ENCODE data around the gene ERVW-1.

The ERVW-1 gene

DNA sequence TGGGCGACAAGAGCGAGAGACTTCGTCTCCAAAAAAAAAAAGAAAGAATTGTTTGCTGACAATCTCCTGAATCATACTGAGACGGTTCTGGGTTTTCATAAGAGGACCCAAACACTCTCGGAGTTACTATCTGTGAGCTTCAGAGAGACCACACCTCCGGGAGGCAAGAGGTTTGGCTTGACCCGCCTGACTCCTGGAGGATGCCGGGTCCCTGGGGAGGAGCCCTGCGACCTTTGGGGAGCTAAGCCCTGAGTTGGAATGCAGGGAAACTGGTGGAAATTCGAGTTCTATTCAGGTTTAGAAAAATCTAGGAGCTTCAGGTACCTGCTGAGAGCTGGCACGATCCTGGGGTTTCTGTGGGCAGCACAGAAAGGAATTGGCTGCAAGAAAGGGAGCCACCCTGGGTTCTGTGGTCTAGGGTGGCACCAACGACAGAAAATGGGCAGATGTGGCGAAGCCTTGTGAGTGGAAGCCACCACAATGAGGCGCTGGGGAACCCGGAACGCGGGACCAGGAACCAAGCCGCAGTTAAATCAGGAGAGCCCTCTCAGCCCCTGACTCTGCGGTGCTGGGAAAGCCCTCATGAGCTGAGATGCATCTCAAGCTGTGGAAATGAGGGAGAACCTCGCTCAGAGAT is 52.3 kb downstream of the ERVW-1 start:
- POLR2A ChIA-PET: no interaction called here
- DNase-seq (ENCODE audit: extremely low spot score): no peak
- CTCF ChIA-PET: interaction anchor here (0.7 to 10.9 kb wide), 12 partner anchors 8 to 204 kb away, joined by 3 to 126 read pairs (median 5); partner anchors contain the start of gene GATAD1
- TF ChIP-seq, protein P1, sequence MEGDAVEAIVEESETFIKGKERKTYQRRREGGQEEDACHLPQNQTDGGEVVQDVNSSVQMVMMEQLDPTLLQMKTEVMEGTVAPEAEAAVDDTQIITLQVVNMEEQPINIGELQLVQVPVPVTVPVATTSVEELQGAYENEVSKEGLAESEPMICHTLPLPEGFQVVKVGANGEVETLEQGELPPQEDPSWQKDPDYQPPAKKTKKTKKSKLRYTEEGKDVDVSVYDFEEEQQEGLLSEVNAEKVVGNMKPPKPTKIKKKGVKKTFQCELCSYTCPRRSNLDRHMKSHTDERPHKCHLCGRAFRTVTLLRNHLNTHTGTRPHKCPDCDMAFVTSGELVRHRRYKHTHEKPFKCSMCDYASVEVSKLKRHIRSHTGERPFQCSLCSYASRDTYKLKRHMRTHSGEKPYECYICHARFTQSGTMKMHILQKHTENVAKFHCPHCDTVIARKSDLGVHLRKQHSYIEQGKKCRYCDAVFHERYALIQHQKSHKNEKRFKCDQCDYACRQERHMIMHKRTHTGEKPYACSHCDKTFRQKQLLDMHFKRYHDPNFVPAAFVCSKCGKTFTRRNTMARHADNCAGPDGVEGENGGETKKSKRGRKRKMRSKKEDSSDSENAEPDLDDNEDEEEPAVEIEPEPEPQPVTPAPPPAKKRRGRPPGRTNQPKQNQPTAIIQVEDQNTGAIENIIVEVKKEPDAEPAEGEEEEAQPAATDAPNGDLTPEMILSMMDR (IDR thresholded peaks at IDR 0.05; ENCODE audit: control extremely low read depth, extremely low read depth, low read depth, missing control alignments): no peak

DNA sequence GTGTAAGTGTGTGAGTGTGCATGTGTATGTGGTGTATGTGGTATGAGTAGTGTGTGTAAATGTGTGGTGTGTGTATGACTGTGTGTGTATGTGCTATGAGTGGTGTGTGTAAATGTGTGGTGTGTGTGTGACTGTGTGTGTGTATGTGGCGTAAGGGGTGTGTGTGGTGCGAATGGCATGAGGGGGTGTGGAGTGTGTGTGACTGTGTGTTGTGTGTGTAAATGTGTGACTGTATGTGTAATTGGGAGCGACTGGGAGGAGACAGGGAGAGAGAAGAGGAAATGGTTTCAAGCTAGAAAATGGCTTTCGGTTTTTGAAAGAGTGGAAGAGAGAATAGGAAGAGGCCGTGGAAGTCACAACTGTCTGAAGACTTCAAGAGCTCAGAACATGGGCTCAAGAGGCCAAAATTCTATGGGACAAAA is 54.0 kb downstream of the ERVW-1 start:
- CTCF ChIA-PET: interaction anchor here (0.8 to 10.9 kb wide), 34 partner anchors 10 to 593 kb away, joined by 3 to 126 read pairs (median 4); partner anchors contain the start of genes ANKIB1, GATAD1, KRIT1 and LRRD1
- POLR2A ChIA-PET: interaction anchor here (1.1 kb wide), 1 partner anchor 24 kb away, joined by 3 read pairs; the partner anchor contains the start of gene GATAD1
- TF ChIP-seq, protein P1 (IDR thresholded peaks at IDR 0.05; ENCODE audit: control extremely low read depth, extremely low read depth, low read depth, missing control alignments): no peak
- DNase-seq (ENCODE audit: extremely low spot score): no peak

DNA sequence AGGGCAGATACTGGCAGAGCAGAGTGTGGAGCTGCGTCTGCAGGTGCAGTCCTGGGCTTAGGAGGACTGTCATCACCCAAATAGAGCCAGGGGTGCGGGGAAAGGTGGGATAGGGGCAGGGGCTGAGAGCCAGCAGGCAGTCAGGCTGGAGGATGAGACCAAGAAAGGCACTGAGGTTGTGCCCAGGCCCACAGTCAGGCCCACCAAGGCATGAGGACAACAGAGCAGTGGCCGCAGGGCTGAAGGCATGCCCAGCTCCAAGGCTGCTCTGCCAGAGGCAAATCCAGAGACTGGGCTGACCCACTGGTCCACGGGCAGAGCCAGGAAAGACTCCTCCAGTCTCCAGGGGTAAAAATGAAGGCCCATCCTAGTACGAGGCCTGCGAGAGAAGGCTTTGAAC is 54.8 kb downstream of the ERVW-1 start:
- DNase-seq (ENCODE audit: extremely low spot score): no peak
- POLR2A ChIA-PET: interaction anchor here (0.6 kb wide), 1 partner anchor 14 kb away, joined by 3 read pairs; no protein-coding TSS in a partner anchor
- CTCF ChIA-PET: interaction anchor here (1.5 to 10.9 kb wide), 10 partner anchors 9 to 94 kb away, joined by 3 to 126 read pairs (median 7); partner anchors contain the start of gene GATAD1
- TF ChIP-seq, protein P1 (IDR thresholded peaks at IDR 0.05; ENCODE audit: control extremely low read depth, extremely low read depth, low read depth, missing control alignments): no peak

DNA sequence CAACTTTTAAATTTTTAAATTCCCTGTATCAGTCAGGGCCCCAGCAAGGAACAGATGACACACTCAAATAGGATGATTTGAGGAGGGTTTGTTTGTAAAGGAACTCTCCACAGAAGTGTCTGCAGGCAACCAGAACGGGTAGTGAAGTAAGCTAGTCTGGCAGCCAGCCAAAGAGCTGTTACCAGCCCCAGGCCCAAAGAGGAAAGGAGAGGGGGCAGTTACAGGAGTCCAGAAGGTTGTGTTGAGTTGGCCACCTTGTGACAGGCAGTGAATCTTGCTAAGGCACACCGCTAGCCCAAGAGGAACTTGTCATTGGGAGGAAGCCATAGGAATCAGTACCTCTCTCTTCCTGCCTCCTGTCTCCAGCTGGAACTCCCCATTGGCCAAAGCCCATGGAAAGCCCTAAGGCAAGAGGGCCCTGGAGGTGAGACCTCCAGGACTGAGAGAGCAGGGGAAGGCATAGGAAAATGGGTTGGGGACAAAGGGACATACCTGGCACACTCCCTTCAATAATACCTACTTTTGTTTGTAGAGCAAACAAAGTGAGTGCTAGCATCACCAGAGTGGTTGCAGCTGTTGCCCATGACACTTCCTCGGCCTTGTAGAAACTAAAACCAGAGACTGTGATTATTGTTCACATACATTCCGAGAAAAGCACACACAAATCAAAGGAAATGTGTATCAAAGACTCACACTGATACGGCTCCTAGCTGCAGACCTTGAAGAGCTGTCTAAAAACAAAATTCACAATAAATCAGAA is 55.9 kb downstream of the ERVW-1 start:
- DNase-seq (ENCODE audit: extremely low spot score): no peak
- CTCF ChIA-PET: interaction anchor here (1.8 to 10.9 kb wide), 3 partner anchors 8 to 24 kb away, joined by 4 to 126 read pairs (median 41); partner anchors contain the start of gene GATAD1
- TF ChIP-seq, protein P1 (IDR thresholded peaks at IDR 0.05; ENCODE audit: control extremely low read depth, extremely low read depth, low read depth, missing control alignments): no peak
- POLR2A ChIA-PET: no interaction called here

Data from GM10248 (cell line).